ENCODE results near the gene ATP9B. TPM values are rescaled to one million over a fixed set of nuclear protein-coding genes. Genes with fewer than 3 reads are reported as not detected.

Gene ATP9B
- total and polyA plus RNA-seq, 4 donors = 7.1 to 31.4 (median 15.5) TPM

- WGBS = 75% methylated on average over 31 of the region's 31 CpGs
- Histone ChIP-seq H3K4me1 (ENCODE audit: control insufficient read depth in 4 of 4, insufficient read depth in 4 of 4, low read length in 3 of 4) (peaks cover 2 to 12% (median 3%) of the 10 kb centered on the region in 4 donors), H3K27me3 (ENCODE audit: control insufficient read depth in 4 of 4, insufficient read depth in 4 of 4, low read length in 3 of 4) (no peaks in the 10 kb centered on the region), H3K9ac (ENCODE audit: low read depth in 1 of 2, low read length in 2 of 2) (no peak overlapping the region), H3K9me3 (ENCODE audit: control insufficient read depth in 4 of 4, low read length in 3 of 4) (no peaks in the 10 kb centered on the region), H3K27ac (ENCODE audit: low read depth in 1 of 2, low read length in 2 of 2) (peak overlapping the region in 1 of 2 donors; percentile 41), H3K36me3 (ENCODE audit: control insufficient read depth in 4 of 4, insufficient read depth in 3 of 4, low read depth in 1 of 4, low read length in 3 of 4) (no peaks in the 10 kb centered on the region), H3K4me3 (ENCODE audit: low read depth in 1 of 3, low read length in 3 of 3) (no peak overlapping the region)
- TF ChIP-seq ZBTB33 (IDR thresholded peaks at IDR 0.05) = no peak
- TF ChIP-seq RAD21 (IDR thresholded peaks at IDR 0.05) = no peak
- no peak for TF ChIP-seq MAX (IDR thresholded peaks at IDR 0.05)
- TF ChIP-seq YY1 (IDR thresholded peaks at IDR 0.05) = no peak
- TF ChIP-seq RXRA (IDR thresholded peaks at IDR 0.05) = no peak
- no peak for DNase-seq (ENCODE audit: low spot score)
Observed at GRCh38 chr18:79403723-79404566, 334.8 kb downstream of the ATP9B start.

GRCh38 chr18:79404567-79404910 is 335.3 kb downstream of the ATP9B start:
- WGBS = 85% methylated on average over 12 of the region's 12 CpGs
- no peaks in the 10 kb centered on the region for H3K27me3 ChIP-seq (ENCODE audit: control insufficient read depth in 4 of 4, insufficient read depth in 4 of 4, low read length in 3 of 4)
- H3K9ac ChIP-seq (ENCODE audit: low read depth in 1 of 2, low read length in 2 of 2) = no peak overlapping the region
- DNase-seq (ENCODE audit: low spot score) = no peak
- no peak overlapping the region for H3K4me3 ChIP-seq (ENCODE audit: low read depth in 1 of 3, low read length in 3 of 3)
- no peaks in the 10 kb centered on the region for H3K9me3 ChIP-seq (ENCODE audit: control insufficient read depth in 4 of 4, low read length in 3 of 4)
- TF ChIP-seq HNF4G (IDR thresholded peaks at IDR 0.05) (no peak), EGR1 (IDR thresholded peaks at IDR 0.05; ENCODE audit: low read depth in 2 of 2) (no peak), CTCF (IDR thresholded peaks at IDR 0.05; ENCODE audit: low read depth, low read length, missing input control) (no peak), YY1 (IDR thresholded peaks at IDR 0.05) (no peak), NR2F2 (IDR thresholded peaks at IDR 0.05) (no peak), SP1 (IDR thresholded peaks at IDR 0.05) (no peak), RXRA (IDR thresholded peaks at IDR 0.05) (no peak), GABPA (IDR thresholded peaks at IDR 0.05 in 1 of 2, conservative IDR thresholded peaks at IDR 0.05 in 1 of 2) (no peak), ATF3 (IDR thresholded peaks at IDR 0.05) (no peak), JUND (IDR thresholded peaks at IDR 0.05) (no peak), FOXA2 (IDR thresholded peaks at IDR 0.05) (no peak), RAD21 (IDR thresholded peaks at IDR 0.05) (no peak), FOXA1 (IDR thresholded peaks at IDR 0.05) (no peak), MAX (IDR thresholded peaks at IDR 0.05) (no peak), TAF1 (conservative IDR thresholded peaks at IDR 0.05) (no peak), ZBTB33 (IDR thresholded peaks at IDR 0.05) (no peak), HNF4A (conservative IDR thresholded peaks at IDR 0.05) (no peak), REST (IDR thresholded peaks at IDR 0.05) (no peak)
- no peaks in the 10 kb centered on the region for H3K36me3 ChIP-seq (ENCODE audit: control insufficient read depth in 4 of 4, insufficient read depth in 3 of 4, low read depth in 1 of 4, low read length in 3 of 4)
- H3K27ac ChIP-seq (ENCODE audit: low read depth in 1 of 2, low read length in 2 of 2) = peak overlapping the region in 1 of 2 donors; percentile 1
- H3K4me1 ChIP-seq (ENCODE audit: control insufficient read depth in 4 of 4, insufficient read depth in 4 of 4, low read length in 3 of 4) = peaks cover 2 to 7% (median 3%) of the 10 kb centered on the region in 4 donors

Data from liver (tissue), 9 donors.